OCI-M1 (cell line): ENCODE measurements around the gene ISCU.
A peak's percentile ranks its signal among the peaks of the same experiment; 100 is the strongest.
"Not testable (repeated sequence)": the region's sequence is repeated elsewhere in the genome, so short reads cannot be mapped to it uniquely, and the experiment has no call there.

Experiments used
- DNase-seq: peaks from one replicate; lab custom pipeline; 2025; lab: John Stamatoyannopoulos, UW

The ISCU gene

DNA sequence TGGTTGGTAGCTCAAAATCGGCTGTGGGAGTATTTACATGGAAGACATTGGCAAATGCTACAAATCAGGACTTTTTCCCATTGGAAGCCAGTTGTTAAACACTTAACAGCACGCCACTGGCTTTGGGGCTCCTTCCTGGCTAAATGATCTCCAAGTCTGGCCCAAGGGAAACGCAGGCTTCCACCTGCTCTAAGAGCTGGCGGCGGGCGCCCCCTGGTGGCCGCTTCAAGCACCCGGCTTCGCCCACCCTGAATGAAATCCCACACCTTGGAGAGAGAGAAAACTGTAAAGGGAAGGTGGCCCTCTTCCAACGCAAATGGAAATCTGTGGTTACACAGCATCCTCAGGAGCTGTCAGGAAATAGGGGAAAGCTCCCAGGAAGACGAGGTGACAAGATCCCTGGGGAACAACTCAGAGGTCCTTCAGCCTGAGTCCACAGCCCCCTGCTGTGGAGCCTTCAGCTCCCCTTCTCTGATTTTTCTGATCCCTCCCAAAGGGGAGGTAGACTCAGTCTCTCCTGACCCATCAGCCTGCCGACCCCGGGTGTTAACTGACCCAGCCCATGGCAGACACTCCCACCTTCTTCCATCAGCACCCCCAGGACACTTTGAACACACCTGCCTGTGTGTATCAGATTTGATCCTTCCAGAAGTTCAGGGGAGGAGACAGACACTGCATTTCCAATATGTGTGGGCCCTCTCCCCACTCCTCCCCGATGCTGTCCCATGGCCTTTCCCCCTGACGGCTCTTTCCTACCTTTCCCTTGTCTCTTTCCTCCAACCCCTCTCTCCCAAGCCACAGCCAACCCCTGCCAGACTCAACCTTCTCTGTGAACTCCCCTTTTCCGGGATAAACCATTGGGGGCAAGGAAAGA is 55.9 kb downstream of the ISCU start:
- peak; percentile 84 for DNase-seq

DNA sequence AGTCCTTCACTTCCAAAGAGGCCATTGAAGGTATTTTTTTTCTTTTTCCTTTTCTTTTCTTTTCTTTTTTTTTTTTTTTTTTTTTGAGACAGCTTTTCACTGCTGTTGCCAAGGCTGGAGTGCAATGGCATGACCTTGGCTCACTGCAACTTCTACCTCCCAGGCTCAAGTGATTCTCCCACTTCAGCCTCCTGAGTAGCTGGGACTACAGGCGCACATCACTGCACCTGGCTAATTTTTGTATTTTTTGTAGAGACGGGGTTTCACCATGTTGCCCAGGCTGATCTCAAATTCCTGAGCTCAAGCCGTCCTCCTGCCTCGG is 56.5 kb downstream of the ISCU start:
- not testable (repeated sequence) for DNase-seq
